H1 (cell line): ENCODE measurements around the gene SPOCK2. TPM values are rescaled to one million over a fixed set of nuclear protein-coding genes. Genes with fewer than 3 reads are reported as not detected.

Source experiments
- ATF2 ChIP-seq: IDR thresholded peaks from 2 replicates; pipeline ENCODE4 v1.6.1; 2012; ENCODE audit warnings: low read length, inconsistent platforms
- CTBP2 ChIP-seq: IDR thresholded peaks from 2 replicates; pipeline ENCODE4 v1.7.0; 2011; ENCODE audit warnings: borderline replicate concordance, mild to moderate bottlenecking, moderate library complexity, mixed read lengths, low read length; ENCODE audit not compliant: insufficient read depth, insufficient read length
- JUND ChIP-seq: IDR thresholded peaks from 2 replicates; pipeline ENCODE4 v1.6.1; 2011; ENCODE audit warnings: mild to moderate bottlenecking, improper control_type of control experiment, low read length
- TAF1 ChIP-seq: IDR thresholded peaks from 2 replicates; pipeline ENCODE4 v1.6.1; 2011; ENCODE audit warnings: mild to moderate bottlenecking, low read depth, low read length
- YY1 ChIP-seq: IDR thresholded peaks from 2 replicates; pipeline ENCODE4 v1.6.1; 2011; ENCODE audit warnings: low read depth, mild to moderate bottlenecking, low read length
- polyA plus RNA-seq, 7 experiments: library from polyadenylated mRNA; depleted of rRNA in 3 of 7; stranded (reverse) in 5 of 7; unstranded in 2 of 7; fragments of >200 nt in 5 of 7; fragments of 200-250 nt in 2 of 7; gene quantifications; 1 replicate in 5 of 7; 2 replicates in 1 of 7; 4 replicates in 1 of 7; pipeline versions ENCODE4 v1.2.1 to v1.2.3, GENCODE V29; 2011 to 2013; ENCODE audit warnings: missing spikeins in 2 of 7, mixed read lengths in 2 of 7
- total RNA-seq: library from RNA; stranded (reverse); fragmentation: NEBNext Ultra II Directional; extraction: Animal tissue kit (Norgen Biotek cat#: 25700); gene quantifications from 2 replicates; pipeline ENCODE4 v1.2.1, GENCODE V29; 2021

SPOCK2 gene
- total and polyA plus RNA-seq, 2 of the 8 experiments (the other 6 are each of a cell fraction or from before 2014, with no cell fraction given), result 1.5 to 1.9 TPM

DNA sequence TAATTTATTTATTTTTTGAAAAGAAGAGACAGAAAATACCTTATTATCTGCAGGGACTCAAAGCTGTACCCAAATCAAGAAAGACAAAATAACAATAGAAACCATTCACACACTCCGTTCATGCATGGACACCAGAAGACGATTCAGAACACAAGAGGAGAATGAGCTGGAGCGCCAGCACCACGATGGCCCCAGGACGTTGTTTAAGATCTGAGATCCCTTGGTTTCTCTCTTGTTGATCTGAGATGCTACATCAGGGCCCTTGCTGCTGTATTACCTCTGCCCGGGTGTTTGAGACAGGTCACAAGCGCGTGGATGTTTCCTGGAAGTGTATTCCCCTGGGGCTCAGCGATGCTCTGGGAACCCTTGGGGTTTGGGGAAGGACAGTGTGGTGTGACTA, 77.3 kb downstream of the SPOCK2 start (continued):
- no peak for TF ChIP-seq CTBP2
- TF ChIP-seq ATF2, result no peak
- no peak for TF ChIP-seq TAF1
- no peak for TF ChIP-seq YY1
- TF ChIP-seq JUND, result no peak
- TF ChIP-seq, all 59 proteins: peak for 0
